HepG2 (cell line): ENCODE results near the gene RXRG. TPM values are rescaled to one million over a fixed set of nuclear protein-coding genes. Genes with fewer than 3 reads are reported as not detected.

ENCODE experiments used
- DMAP1 ChIP-seq: IDR thresholded peaks from 2 replicates; pipeline ENCODE4 v1.6.1; 2016
- ESRRA ChIP-seq: sonication (generic); formaldehyde crosslinking; IDR thresholded peaks from 2 replicates; pipeline ENCODE4 v1.5.1; 2020; ENCODE audit warnings: mild to moderate bottlenecking, low read depth, missing genetic modification reagents
- HDAC1 ChIP-seq: sonication (generic); formaldehyde crosslinking; IDR thresholded peaks from 2 replicates; pipeline ENCODE4 v1.5.1; 2020; ENCODE audit warnings: mild to moderate bottlenecking, missing genetic modification reagents
- KDM5A ChIP-seq: fragments of 200-600 bp; sonication (generic); IDR thresholded peaks from 2 replicates; pipeline ENCODE4 v1.7.0; 2018; ENCODE audit warnings: antibody characterized with exemption, mild to moderate bottlenecking, low read length, borderline replicate concordance
- KLF11 ChIP-seq: IDR thresholded peaks from 2 replicates; pipeline ENCODE4 v1.6.1; 2016; ENCODE audit warnings: missing compliant biosample characterization
- MAF1 ChIP-seq: sonication (generic); formaldehyde crosslinking; IDR thresholded peaks from 2 replicates; pipeline ENCODE4 v1.5.0; 2020; ENCODE audit warnings: missing genetic modification reagents, borderline replicate concordance
- MZF1 ChIP-seq: sonication (generic); formaldehyde crosslinking; IDR thresholded peaks from 2 replicates; pipeline ENCODE4 v1.8.1; 2023; ENCODE audit warnings: mild to moderate bottlenecking, missing genetic modification reagents, borderline replicate concordance
- RAD21 ChIP-seq: fragments of 450-650 bp; formaldehyde crosslinking; IDR thresholded peaks from 2 replicates; pipeline ENCODE4 v1.5.0; 2020; ENCODE audit warnings: mild to moderate bottlenecking
- RARG ChIP-seq: sonication (generic); formaldehyde crosslinking; IDR thresholded peaks from 2 replicates; pipeline ENCODE4 v1.4.0; 2020; ENCODE audit warnings: low read depth, mild to moderate bottlenecking, missing genetic modification reagents
- SIN3B ChIP-seq: fragments of 150-350 bp; IDR thresholded peaks from 2 replicates; pipeline ENCODE4 v1.6.1; 2014; ENCODE audit warnings: low read length
- SMYD3 ChIP-seq: sonication (generic); formaldehyde crosslinking; IDR thresholded peaks from 2 replicates; pipeline ENCODE4 v1.8.1; 2023; ENCODE audit warnings: mild to moderate bottlenecking, missing genetic modification reagents
- ZNF460 ChIP-seq: sonication (generic); formaldehyde crosslinking; IDR thresholded peaks from 2 replicates; pipeline ENCODE4 v1.5.1; 2020; ENCODE audit warnings: missing genetic modification reagents, mild to moderate bottlenecking, borderline replicate concordance
- ZSCAN20 ChIP-seq: sonication (generic); formaldehyde crosslinking; IDR thresholded peaks from 2 replicates; pipeline ENCODE4 v1.4.0; 2020; ENCODE audit warnings: missing genetic modification reagents, mild to moderate bottlenecking, borderline replicate concordance
- polyA plus RNA-seq, 8 experiments: library from polyadenylated mRNA; depleted of rRNA in 3 of 8; stranded (reverse) in 7 of 8; unstranded in 1 of 8; fragments of >200 nt; fragmentation: Illumina TruSeq in 4 of 8; extraction: Trizol in 4 of 8; gene quantifications; 2 replicates each; pipeline versions ENCODE4 v1.2.1 to v1.2.3, GENCODE V29; 2011 to 2016; ENCODE audit warnings: low read depth in 4 of 8, missing spikeins in 1 of 8, mixed read lengths in 1 of 8; ENCODE audit not compliant: insufficient read depth in 1 of 8
- total RNA-seq, 5 experiments: library from RNA; depleted of rRNA; stranded (reverse); fragments of >200 nt; fragmentation: Illumina TruSeq; extraction: Trizol; gene quantifications; 2 replicates each; pipeline ENCODE4 v1.2.3, GENCODE V29; 2016; ENCODE audit warnings: low read depth in 1 of 5
- TF ChIP-seq, protein P1 (sequence below): sonication (generic); formaldehyde crosslinking; IDR thresholded peaks from 2 replicates; pipeline ENCODE4 v1.4.0; 2020; ENCODE audit warnings: missing genetic modification reagents, borderline replicate concordance
- TF ChIP-seq, protein P2 (sequence below): sonication (generic); formaldehyde crosslinking; IDR thresholded peaks from 2 replicates; pipeline ENCODE4 v1.5.0; 2020; ENCODE audit warnings: mild to moderate bottlenecking, missing genetic modification reagents
- TF ChIP-seq, protein P3 (sequence below): sonication (generic); formaldehyde crosslinking; IDR thresholded peaks from 2 replicates; pipeline ENCODE4 v1.4.0; 2020; ENCODE audit warnings: missing genetic modification reagents
- TF ChIP-seq, protein P4 (sequence below): sonication (generic); formaldehyde crosslinking; IDR thresholded peaks from 2 replicates; pipeline ENCODE4 v1.4.0; 2020; ENCODE audit warnings: mild to moderate bottlenecking, low read depth, missing genetic modification reagents
- TF ChIP-seq, protein P5 (sequence below): sonication (generic); formaldehyde crosslinking; IDR thresholded peaks from 2 replicates; pipeline ENCODE4 v1.4.0; 2020; ENCODE audit warnings: low read depth, missing genetic modification reagents

RXRG gene
- total and polyA plus RNA-seq, 2 of the 13 experiments (the other 11 are each of a cell fraction or from before 2014, with no cell fraction given) = not detected

DNA sequence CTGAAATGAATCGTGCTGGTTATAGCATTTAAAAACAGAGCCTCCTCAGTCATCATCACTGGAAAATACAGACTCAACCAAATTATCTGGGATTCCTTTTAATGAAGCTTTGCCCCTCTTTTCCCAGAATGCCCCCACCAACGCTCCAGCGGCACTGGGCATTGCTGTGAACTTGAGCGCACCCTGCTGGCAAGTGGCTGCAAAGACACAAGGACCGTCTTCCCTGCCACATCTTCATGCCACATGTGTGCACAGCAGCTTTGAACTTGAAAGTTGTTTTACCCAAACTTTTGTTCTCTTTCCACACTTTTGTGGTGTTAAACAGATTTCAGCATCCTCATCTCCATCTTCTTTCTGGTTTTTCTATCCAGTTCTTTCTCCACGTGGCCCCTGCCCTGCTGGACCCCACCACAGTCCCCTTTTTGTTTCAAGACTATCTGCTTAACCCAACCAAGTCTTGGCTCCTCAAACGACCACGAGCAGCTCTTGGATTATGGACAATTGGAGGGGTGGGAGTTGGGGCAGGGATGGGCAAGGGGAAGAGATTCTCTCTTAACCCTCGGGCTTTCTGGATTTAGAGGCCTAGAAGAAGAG is 75.6 kb downstream of the RXRG start (continued):
- TF ChIP-seq KDM5A (no peak), MZF1 (CRISPR knock-in tag) (no peak), SMYD3 (CRISPR knock-in tag) (no peak), MAF1 (CRISPR knock-in tag) (no peak), SIN3B (no peak), KLF11 (CRISPR knock-in tag) (no peak), ZNF460 (CRISPR knock-in tag) (no peak), RARG (CRISPR knock-in tag) (no peak), DMAP1 (no peak), ESRRA (CRISPR knock-in tag) (no peak), RAD21 (CRISPR knock-in tag) (peak; percentile 27; the same call in 1 of the 2 replicates), ZSCAN20 (no peak), HDAC1 (no peak)
- TF ChIP-seq, protein P1, sequence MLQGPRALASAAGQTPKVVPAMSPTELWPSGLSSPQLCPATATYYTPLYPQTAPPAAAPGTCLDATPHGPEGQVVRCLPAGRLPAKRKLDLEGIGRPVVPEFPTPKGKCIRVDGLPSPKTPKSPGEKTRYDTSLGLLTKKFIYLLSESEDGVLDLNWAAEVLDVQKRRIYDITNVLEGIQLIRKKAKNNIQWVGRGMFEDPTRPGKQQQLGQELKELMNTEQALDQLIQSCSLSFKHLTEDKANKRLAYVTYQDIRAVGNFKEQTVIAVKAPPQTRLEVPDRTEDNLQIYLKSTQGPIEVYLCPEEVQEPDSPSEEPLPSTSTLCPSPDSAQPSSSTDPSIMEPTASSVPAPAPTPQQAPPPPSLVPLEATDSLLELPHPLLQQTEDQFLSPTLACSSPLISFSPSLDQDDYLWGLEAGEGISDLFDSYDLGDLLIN (CRISPR knock-in tag) = no peak
- TF ChIP-seq, protein P2, sequence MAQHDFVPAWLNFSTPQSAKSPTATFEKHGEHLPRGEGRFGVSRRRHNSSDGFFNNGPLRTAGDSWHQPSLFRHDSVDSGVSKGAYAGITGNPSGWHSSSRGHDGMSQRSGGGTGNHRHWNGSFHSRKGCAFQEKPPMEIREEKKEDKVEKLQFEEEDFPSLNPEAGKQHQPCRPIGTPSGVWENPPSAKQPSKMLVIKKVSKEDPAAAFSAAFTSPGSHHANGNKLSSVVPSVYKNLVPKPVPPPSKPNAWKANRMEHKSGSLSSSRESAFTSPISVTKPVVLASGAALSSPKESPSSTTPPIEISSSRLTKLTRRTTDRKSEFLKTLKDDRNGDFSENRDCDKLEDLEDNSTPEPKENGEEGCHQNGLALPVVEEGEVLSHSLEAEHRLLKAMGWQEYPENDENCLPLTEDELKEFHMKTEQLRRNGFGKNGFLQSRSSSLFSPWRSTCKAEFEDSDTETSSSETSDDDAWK (CRISPR knock-in tag) = no peak
- TF ChIP-seq, protein P3, sequence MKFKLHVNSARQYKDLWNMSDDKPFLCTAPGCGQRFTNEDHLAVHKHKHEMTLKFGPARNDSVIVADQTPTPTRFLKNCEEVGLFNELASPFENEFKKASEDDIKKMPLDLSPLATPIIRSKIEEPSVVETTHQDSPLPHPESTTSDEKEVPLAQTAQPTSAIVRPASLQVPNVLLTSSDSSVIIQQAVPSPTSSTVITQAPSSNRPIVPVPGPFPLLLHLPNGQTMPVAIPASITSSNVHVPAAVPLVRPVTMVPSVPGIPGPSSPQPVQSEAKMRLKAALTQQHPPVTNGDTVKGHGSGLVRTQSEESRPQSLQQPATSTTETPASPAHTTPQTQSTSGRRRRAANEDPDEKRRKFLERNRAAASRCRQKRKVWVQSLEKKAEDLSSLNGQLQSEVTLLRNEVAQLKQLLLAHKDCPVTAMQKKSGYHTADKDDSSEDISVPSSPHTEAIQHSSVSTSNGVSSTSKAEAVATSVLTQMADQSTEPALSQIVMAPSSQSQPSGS (CRISPR knock-in tag) = no peak
- TF ChIP-seq, protein P4, sequence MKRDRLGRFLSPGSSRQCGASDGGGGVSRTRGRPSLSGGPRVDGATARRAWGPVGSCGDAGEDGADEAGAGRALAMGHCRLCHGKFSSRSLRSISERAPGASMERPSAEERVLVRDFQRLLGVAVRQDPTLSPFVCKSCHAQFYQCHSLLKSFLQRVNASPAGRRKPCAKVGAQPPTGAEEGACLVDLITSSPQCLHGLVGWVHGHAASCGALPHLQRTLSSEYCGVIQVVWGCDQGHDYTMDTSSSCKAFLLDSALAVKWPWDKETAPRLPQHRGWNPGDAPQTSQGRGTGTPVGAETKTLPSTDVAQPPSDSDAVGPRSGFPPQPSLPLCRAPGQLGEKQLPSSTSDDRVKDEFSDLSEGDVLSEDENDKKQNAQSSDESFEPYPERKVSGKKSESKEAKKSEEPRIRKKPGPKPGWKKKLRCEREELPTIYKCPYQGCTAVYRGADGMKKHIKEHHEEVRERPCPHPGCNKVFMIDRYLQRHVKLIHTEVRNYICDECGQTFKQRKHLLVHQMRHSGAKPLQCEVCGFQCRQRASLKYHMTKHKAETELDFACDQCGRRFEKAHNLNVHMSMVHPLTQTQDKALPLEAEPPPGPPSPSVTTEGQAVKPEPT (CRISPR knock-in tag) = no peak
- TF ChIP-seq, protein P5, sequence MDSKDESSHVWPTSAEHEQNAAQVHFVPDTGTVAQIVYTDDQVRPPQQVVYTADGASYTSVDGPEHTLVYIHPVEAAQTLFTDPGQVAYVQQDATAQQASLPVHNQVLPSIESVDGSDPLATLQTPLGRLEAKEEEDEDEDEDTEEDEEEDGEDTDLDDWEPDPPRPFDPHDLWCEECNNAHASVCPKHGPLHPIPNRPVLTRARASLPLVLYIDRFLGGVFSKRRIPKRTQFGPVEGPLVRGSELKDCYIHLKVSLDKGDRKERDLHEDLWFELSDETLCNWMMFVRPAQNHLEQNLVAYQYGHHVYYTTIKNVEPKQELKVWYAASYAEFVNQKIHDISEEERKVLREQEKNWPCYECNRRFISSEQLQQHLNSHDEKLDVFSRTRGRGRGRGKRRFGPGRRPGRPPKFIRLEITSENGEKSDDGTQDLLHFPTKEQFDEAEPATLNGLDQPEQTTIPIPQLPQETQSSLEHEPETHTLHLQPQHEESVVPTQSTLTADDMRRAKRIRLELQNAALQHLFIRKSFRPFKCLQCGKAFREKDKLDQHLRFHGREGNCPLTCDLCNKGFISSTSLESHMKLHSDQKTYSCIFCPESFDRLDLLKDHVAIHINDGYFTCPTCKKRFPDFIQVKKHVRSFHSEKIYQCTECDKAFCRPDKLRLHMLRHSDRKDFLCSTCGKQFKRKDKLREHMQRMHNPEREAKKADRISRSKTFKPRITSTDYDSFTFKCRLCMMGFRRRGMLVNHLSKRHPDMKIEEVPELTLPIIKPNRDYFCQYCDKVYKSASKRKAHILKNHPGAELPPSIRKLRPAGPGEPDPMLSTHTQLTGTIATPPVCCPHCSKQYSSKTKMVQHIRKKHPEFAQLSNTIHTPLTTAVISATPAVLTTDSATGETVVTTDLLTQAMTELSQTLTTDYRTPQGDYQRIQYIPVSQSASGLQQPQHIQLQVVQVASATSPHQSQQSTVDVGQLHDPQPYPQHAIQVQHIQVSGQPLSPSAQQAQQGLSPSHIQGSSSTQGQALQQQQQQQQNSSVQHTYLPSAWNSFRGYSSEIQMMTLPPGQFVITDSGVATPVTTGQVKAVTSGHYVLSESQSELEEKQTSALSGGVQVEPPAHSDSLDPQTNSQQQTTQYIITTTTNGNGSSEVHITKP (CRISPR knock-in tag) = no peak
